ENCODE measurements around the gene NR2C2AP.

Gene NR2C2AP

GRCh38 chr19:19214159-19214490, 10.9 kb upstream of the NR2C2AP start:
- peak in 1 of 2 experiments; percentile 38 for DNase-seq

GRCh38 chr19:19213426-19214158, 10.4 kb upstream of the NR2C2AP start:
- DNase-seq, result no peak

GRCh38 chr19:19212916-19213315, 9.7 kb upstream of the NR2C2AP start:
- DNase-seq, result no peak

GRCh38 chr19:19211499-19212420, 8.5 kb upstream of the NR2C2AP start, which contains the start of gene NCAN:
NCAN (plus strand) TSS chr19:19211958; CDS start chr19:19216954, 4,996 bp downstream.
- DNase-seq, result peak in 1 of 2 experiments; percentile 4

- DNase-seq, result no peak
These were observed 6.2 kb upstream of the NR2C2AP start for GRCh38 chr19:19209372-19209771.

GRCh38 chr19:19207637-19208572, 4.7 kb upstream of the NR2C2AP start:
- no peak for DNase-seq

GRCh38 chr19:19206938-19207337, 3.7 kb upstream of the NR2C2AP start:
- no peak for DNase-seq

- DNase-seq, result no peak
These were observed 2.5 kb upstream of the NR2C2AP start for GRCh38 chr19:19205416-19206410.

GRCh38 chr19:19204181-19204580, 967 bp upstream of the NR2C2AP start:
- DNase-seq, result no peak

- no peak for DNase-seq
These were observed 555 bp downstream of the NR2C2AP start for GRCh38 chr19:19202707-19203011.

GRCh38 chr19:19201697-19202630, 1.2 kb downstream of the NR2C2AP start:
- no peak for DNase-seq

- no peak for DNase-seq
These were observed 9.3 kb downstream of the NR2C2AP start for GRCh38 chr19:19193926-19194325.

- DNase-seq, result no peak
These were observed 10.2 kb downstream of the NR2C2AP start for GRCh38 chr19:19192910-19193423.

GRCh38 chr19:19192078-19192882, 10.9 kb downstream of the NR2C2AP start, which contains the start of the genes BORCS8 and RFXANK:
BORCS8 (minus strand) TSS chr19:19192152; CDS start chr19:19192117, 35 bp downstream.
RFXANK (plus strand) TSS chr19:19192258; CDS start chr19:19193947, 1,689 bp downstream.
- peak; percentile 99 to 100 for DNase-seq

- no peak for DNase-seq
These were observed 11.5 kb downstream of the NR2C2AP start for GRCh38 chr19:19191768-19192077.

- DNase-seq, result no peak
These were observed 16.5 kb downstream of the NR2C2AP start for GRCh38 chr19:19186742-19187141.

GRCh38 chr19:19185853-19186740, 17.1 kb downstream of the NR2C2AP start:
- DNase-seq, result peak; percentile 63 to 64

GRCh38 chr19:19181488-19181998, 21.7 kb downstream of the NR2C2AP start:
- no peak for DNase-seq
